ENCODE data around the gene IGSF5. TPM values are rescaled to one million over a fixed set of nuclear protein-coding genes. Genes with fewer than 3 reads are reported as not detected.
"Not testable (repeated sequence)": the region's sequence is repeated elsewhere in the genome, so short reads cannot be mapped to it uniquely, and the experiment has no call there.

Gene IGSF5
- 1 to 10 TPM in 8 of 12 donors, under 1 TPM in 2, not detected in 2; 0.69 to 3.2 (median 1.3) TPM for polyA plus RNA-seq (ENCODE audit: insufficient read length in 12 of 12)
- long read RNA-seq, donor 1, result 0 reads
- long read RNA-seq, donor 2, result 0 reads
- long read RNA-seq, donor 3, result 0 reads
- long read RNA-seq, donor 4, result 0 reads
- long read RNA-seq, donor 5, result 0 reads
- long read RNA-seq, donor 6, result 0 reads
- long read RNA-seq, donor 7, result 0 reads
- long read RNA-seq, donor 8, result 0 reads
- long read RNA-seq, donor 9, result 0 reads
- long read RNA-seq, donor 10, result 0 reads
- long read RNA-seq, donor 11, result 0 reads

GRCh38 chr21:39744883-39745282 lies at the start of gene IGSF5:
Gene IGSF5 (plus strand): TSS chr21:39745183. CDS start chr21:39745510, 327 bp downstream.
- not testable (repeated sequence) for DNase-seq

GRCh38 chr21:39696196-39696595 lies 48.8 kb upstream of the IGSF5 start:
- DNase-seq, result no peak

- DNase-seq, result no peak
These were observed 48.4 kb upstream of the IGSF5 start for GRCh38 chr21:39696618-39697017.

- no peak for DNase-seq
These were observed 44.7 kb upstream of the IGSF5 start for GRCh38 chr21:39700318-39700717.

- no peak for DNase-seq
These were observed 41.4 kb upstream of the IGSF5 start for GRCh38 chr21:39703578-39703977.

GRCh38 chr21:39705849-39706248 lies 39.1 kb upstream of the IGSF5 start:
- no peak for DNase-seq

- no peak for DNase-seq
These were observed 37.7 kb upstream of the IGSF5 start for GRCh38 chr21:39707316-39707715.

- no peak for DNase-seq
These were observed 34.1 kb upstream of the IGSF5 start for GRCh38 chr21:39710866-39711265.

- DNase-seq, result no peak
These were observed 32.7 kb upstream of the IGSF5 start for GRCh38 chr21:39712273-39712672.

- DNase-seq, result no peak
These were observed 32.0 kb upstream of the IGSF5 start for GRCh38 chr21:39712976-39713375.

GRCh38 chr21:39713905-39714304 lies 31.1 kb upstream of the IGSF5 start:
- DNase-seq, result no peak

- no peak for DNase-seq
These were observed 30.7 kb upstream of the IGSF5 start for GRCh38 chr21:39714331-39714730.

GRCh38 chr21:39715804-39716397 lies 29.1 kb upstream of the IGSF5 start:
- DNase-seq, result peak; percentile 40

GRCh38 chr21:39720126-39720778 lies 24.7 kb upstream of the IGSF5 start:
- DNase-seq, result no peak

GRCh38 chr21:39721885-39722284 lies 23.1 kb upstream of the IGSF5 start:
- DNase-seq, result no peak

GRCh38 chr21:39724944-39725343 lies 20.0 kb upstream of the IGSF5 start:
- DNase-seq, result no peak

- DNase-seq, result no peak
These were observed 18.9 kb upstream of the IGSF5 start for GRCh38 chr21:39726133-39726532.

GRCh38 chr21:39727401-39728120 lies 17.4 kb upstream of the IGSF5 start:
- DNase-seq, result no peak

- no peak for DNase-seq
These were observed 16.6 kb upstream of the IGSF5 start for GRCh38 chr21:39728341-39728740.

GRCh38 chr21:39730418-39731157 lies 14.4 kb upstream of the IGSF5 start:
- DNase-seq, result no peak

- no peak for DNase-seq
These were observed 8.3 kb upstream of the IGSF5 start for GRCh38 chr21:39736716-39737115.
